Medulla oblongata (tissue), 1 donor: ENCODE measurements around the gene CDCP2.

Experiments used
- DNase-seq: peaks from one replicate; pipeline ENCODE4 v3.0.0-alpha.2; 2015; ENCODE audit errors: extremely low spot score

The CDCP2 gene

DNA sequence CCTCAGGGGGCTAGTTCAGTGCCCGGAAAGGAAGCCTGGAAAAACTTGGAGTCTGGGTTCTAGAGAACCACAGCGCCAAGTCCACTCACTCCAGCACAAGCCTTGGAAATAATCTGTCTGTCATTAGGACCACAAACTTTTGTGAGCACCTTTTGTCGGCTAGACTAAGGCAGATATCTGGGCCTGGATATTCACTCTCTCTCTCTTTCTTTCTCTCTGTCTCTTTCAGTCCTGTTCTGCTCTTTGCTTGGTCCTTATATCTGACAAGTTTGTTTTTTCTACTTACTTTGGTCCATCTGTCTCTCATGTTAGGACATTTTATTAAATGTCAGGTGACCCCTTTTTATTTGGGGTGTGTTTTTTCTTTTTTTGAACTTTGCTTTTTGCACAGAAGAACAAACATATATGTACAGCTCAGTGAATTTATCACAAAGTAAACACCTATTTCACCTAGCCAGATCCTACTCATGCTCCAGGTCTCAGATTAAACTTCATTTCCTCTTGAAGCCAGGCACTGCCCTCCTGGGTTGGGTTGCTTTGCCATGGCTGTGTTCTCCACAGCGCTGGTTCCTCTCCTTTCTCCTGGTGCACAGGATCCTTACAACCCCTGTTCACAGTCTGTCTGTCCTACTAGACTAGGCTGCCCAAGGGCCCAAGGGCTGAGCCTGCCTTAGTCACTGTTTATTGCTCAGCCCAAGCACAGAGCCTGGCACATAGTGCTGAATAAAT is 58.6 kb downstream of the CDCP2 start:
- DNase-seq: no peak

DNA sequence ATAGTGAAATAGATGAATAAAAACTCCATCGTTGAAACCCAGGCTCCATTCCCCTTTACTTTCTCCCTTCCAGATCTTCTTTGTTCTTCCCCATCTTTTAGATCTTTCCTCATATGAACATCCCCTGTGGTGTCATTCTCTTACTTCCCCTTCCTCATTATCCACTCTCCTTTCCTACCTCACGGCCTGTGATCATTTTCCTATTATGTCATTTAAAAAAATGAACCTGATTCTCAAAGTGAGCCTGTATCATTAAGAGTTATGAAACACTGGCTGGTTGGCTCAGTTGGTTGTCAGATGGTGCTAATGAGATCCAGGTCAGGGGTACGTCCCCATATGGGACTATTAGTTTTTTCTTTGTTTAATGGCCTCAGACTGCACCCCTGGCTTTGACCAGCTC is 61.1 kb downstream of the CDCP2 start:
- no peak for DNase-seq

DNA sequence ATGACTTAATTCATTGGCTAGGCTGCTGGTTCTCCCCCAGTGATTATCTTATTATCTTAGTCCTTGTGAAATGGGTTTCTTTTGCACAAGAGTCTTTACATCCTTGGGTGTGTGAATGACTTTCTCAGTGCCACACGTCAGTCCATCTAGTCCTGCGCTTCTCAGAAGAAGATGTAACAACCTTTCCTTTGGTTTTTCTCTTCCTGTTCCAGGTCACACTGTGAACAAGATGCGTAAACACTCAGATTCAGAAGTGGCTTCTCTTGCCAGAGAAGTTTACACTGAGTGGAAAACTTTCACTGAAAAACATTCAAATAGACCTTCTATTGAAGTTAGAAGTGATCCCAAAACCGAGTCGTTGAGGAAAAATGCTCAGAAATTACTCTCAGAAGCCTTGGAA is 64.4 kb downstream of the CDCP2 start:
- no peak for DNase-seq

DNA sequence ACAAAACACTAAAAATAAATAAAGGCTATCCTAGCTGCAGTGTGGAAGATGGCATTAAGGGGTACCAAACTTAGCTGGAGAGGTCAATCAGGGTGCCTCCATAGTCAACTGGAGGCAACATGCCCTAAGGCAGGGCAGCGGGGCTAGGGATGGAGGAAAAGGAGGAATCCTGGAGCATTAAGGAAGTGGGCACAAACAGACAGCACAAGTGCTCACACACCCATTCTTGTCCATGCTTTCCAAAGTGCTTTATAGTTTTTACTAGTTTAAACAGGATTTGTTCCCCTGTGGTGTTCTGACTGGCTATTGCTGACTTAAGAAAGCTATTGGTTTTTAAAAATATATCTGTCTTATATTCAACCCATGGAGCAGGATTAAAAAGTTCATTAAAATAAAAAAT is 66.0 kb downstream of the CDCP2 start:
- DNase-seq: no peak

DNA sequence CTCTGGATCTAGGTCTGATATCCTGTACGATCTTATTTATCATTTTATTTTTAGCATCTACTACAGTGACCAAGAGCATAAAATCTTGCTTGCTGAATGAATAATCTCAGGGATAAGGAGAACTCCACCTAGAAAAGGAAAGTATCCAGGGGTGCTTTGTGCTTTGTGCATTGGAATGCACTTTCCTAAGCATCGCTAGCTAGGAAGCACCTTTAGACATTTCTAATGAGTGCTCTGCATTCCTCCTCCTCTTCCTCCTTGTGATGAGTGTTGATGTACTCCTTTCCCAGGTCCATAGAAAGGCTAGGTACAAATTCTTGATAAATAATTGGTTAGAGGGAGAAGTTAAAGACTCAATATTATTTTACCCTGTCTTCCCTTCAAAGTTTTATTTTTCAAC is 68.0 kb downstream of the CDCP2 start:
- DNase-seq: no peak
